MM.1S (cell line): ENCODE results near the gene CDC5L.
"Not testable (repeated sequence)": the region's sequence is repeated elsewhere in the genome, so short reads cannot be mapped to it uniquely, and the experiment has no call there.

ENCODE experiments used
- CTCF ChIP-seq: fragments of 300-600 bp; sonication (generic); IDR thresholded peaks from 2 replicates; pipeline ENCODE4 v1.5.1; 2016; ENCODE audit warnings: antibody characterized with exemption, low read length, mixed read lengths
- EZH2phosphoT487 ChIP-seq: fragments of 300-600 bp; sonication (generic); IDR thresholded peaks from 2 replicates; pipeline ENCODE4 v1.6.1; 2018; ENCODE audit warnings: antibody characterized with exemption, low read length

GRCh38 chr6:44346818-44347217 is 40.7 kb upstream of the CDC5L start:
- TF ChIP-seq CTCF, EZH2phosphoT487: not testable (repeated sequence)
